ENCODE results near the gene TMEM181. TPM values are rescaled to one million over a fixed set of nuclear protein-coding genes. Genes with fewer than 3 reads are reported as not detected.

Gene TMEM181
- total RNA-seq, 1 donor from 2014 or later = 28.4 TPM

- DNase-seq (peak; percentile 80), ATAC-seq (peak; percentile 93)
- intact Hi-C loops (cut with DNase I) = no loop called here
- TF ChIP-seq, protein P1, sequence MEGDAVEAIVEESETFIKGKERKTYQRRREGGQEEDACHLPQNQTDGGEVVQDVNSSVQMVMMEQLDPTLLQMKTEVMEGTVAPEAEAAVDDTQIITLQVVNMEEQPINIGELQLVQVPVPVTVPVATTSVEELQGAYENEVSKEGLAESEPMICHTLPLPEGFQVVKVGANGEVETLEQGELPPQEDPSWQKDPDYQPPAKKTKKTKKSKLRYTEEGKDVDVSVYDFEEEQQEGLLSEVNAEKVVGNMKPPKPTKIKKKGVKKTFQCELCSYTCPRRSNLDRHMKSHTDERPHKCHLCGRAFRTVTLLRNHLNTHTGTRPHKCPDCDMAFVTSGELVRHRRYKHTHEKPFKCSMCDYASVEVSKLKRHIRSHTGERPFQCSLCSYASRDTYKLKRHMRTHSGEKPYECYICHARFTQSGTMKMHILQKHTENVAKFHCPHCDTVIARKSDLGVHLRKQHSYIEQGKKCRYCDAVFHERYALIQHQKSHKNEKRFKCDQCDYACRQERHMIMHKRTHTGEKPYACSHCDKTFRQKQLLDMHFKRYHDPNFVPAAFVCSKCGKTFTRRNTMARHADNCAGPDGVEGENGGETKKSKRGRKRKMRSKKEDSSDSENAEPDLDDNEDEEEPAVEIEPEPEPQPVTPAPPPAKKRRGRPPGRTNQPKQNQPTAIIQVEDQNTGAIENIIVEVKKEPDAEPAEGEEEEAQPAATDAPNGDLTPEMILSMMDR (IDR thresholded peaks at IDR 0.05) = no peak
- no peaks in the 10 kb centered on the region for H3K9me3 ChIP-seq
- H3K27me3 ChIP-seq (ENCODE audit: low read depth) = no peaks in the 10 kb centered on the region
- peaks cover 8% of the 10 kb centered on the region for H3K36me3 ChIP-seq
- peaks cover 31% of the 10 kb centered on the region for H3K4me1 ChIP-seq
- H3K4me3 ChIP-seq = no peak overlapping the region
- H3K27ac ChIP-seq = peak overlapping the region; percentile 56
Measured at GRCh38 chr6:158571826-158572652, 12.1 kb downstream of the TMEM181 start.

GRCh38 chr6:158572653-158573541 lies 13.0 kb downstream of the TMEM181 start:
- peaks cover 8% of the 10 kb centered on the region for H3K36me3 ChIP-seq
- peak overlapping the region; percentile 56 for H3K27ac ChIP-seq
- H3K9me3 ChIP-seq = no peaks in the 10 kb centered on the region
- no peak for ATAC-seq
- DNase-seq = no peak
- peaks cover 22% of the 10 kb centered on the region for H3K4me1 ChIP-seq
- TF ChIP-seq, protein P1 (IDR thresholded peaks at IDR 0.05) = no peak
- no peak overlapping the region for H3K4me3 ChIP-seq
- H3K27me3 ChIP-seq (ENCODE audit: low read depth) = no peaks in the 10 kb centered on the region
- intact Hi-C loops (cut with DNase I) = no loop called here

- H3K36me3 ChIP-seq = peaks cover 8% of the 10 kb centered on the region
- H3K27ac ChIP-seq = no peak overlapping the region
- no peak overlapping the region for H3K4me3 ChIP-seq
- no peak for DNase-seq
- H3K4me1 ChIP-seq = peaks cover 21% of the 10 kb centered on the region
- intact Hi-C loops (cut with DNase I) = no loop called here
- ATAC-seq = no peak
- no peaks in the 10 kb centered on the region for H3K27me3 ChIP-seq (ENCODE audit: low read depth)
- H3K9me3 ChIP-seq = no peaks in the 10 kb centered on the region
- TF ChIP-seq, protein P1 (IDR thresholded peaks at IDR 0.05) = no peak
Measured at GRCh38 chr6:158573542-158573931, 13.6 kb downstream of the TMEM181 start.

- no peaks in the 10 kb centered on the region for H3K27me3 ChIP-seq (ENCODE audit: low read depth)
- H3K27ac ChIP-seq = no peak overlapping the region
- H3K36me3 ChIP-seq = peaks cover 8% of the 10 kb centered on the region
- intact Hi-C loops (cut with DNase I) = no loop called here
- no peak overlapping the region for H3K4me3 ChIP-seq
- no peaks in the 10 kb centered on the region for H3K9me3 ChIP-seq
- no peak for DNase-seq
- peaks cover 21% of the 10 kb centered on the region for H3K4me1 ChIP-seq
- ATAC-seq = no peak
- TF ChIP-seq, protein P1 (IDR thresholded peaks at IDR 0.05) = no peak
Measured at GRCh38 chr6:158574800-158575199, 14.9 kb downstream of the TMEM181 start.

- H3K4me3 ChIP-seq = no peak overlapping the region
- DNase-seq (no peak), ATAC-seq (no peak)
- H3K9me3 ChIP-seq = no peaks in the 10 kb centered on the region
- peaks cover 8% of the 10 kb centered on the region for H3K36me3 ChIP-seq
- no peaks in the 10 kb centered on the region for H3K27me3 ChIP-seq (ENCODE audit: low read depth)
- H3K27ac ChIP-seq = no peak overlapping the region
- intact Hi-C loops (cut with DNase I) = no loop called here
- peaks cover 21% of the 10 kb centered on the region for H3K4me1 ChIP-seq
- TF ChIP-seq, protein P1 (IDR thresholded peaks at IDR 0.05) = no peak
Measured at GRCh38 chr6:158575550-158575949, 15.7 kb downstream of the TMEM181 start.

All from lower lobe of right lung (tissue), 2 donors.